Adrenal gland (tissue), 12 donors: Measurements from ENCODE around the gene SUFU. TPM values are rescaled to one million over a fixed set of nuclear protein-coding genes. Genes with fewer than 3 reads are reported as not detected.
A peak's percentile ranks its signal among the peaks of the same experiment; 100 is the strongest.

Experiments
- DNase-seq, 7 donors: peaks; one replicate each; pipeline ENCODE4 v3.0.0-alpha.2; 2019 to 2020
- H3K27ac ChIP-seq, 5 donors: fragments of 200-600 bp; sonication (generic) in 4 of 5; 1 replicate in 3 of 5; 2 replicates in 2 of 5; pipeline versions ENCODE4 v1.5.1 to v1.8.0; 2016 to 2020; ENCODE audit warnings: mild to moderate bottlenecking in 1 of 5
- H3K27me3 ChIP-seq: fragments of 200-600 bp; 2 replicates; pipeline ENCODE4 v1.8.0; 2021
- H3K36me3 ChIP-seq, 2 donors: fragments of 200-600 bp; replicated peaks in 1 of 2; 1 replicate in 1 of 2; 2 replicates in 1 of 2; pipeline versions ENCODE4 v1.5.1 to v1.8.0; 2018 to 2022
- H3K4me1 ChIP-seq, 2 donors: fragments of 200-600 bp; replicated peaks in 1 of 2; 1 replicate in 1 of 2; 2 replicates in 1 of 2; pipeline versions ENCODE4 v1.5.1 to v1.8.0; 2018 to 2021
- H3K4me3 ChIP-seq, 4 donors: fragments of 200-600 bp; sonication (generic) in 3 of 4; one replicate each; pipeline ENCODE4 v1.5.1; 2016 to 2018
- H3K9me3 ChIP-seq, 3 donors: fragments of 200-600 bp; sonication (generic) in 1 of 3; replicated peaks in 1 of 3; 1 replicate in 2 of 3; 2 replicates in 1 of 3; pipeline versions ENCODE4 v1.5.1 to v1.8.0; 2016 to 2021
- POLR2A ChIP-seq, 2 donors: fragments of 450-650 bp; IDR thresholded peaks; one replicate each; pipeline ENCODE4 v1.6.1; 2017; ENCODE audit warnings: antibody characterized with exemption in 2 of 2, mild to moderate bottlenecking in 2 of 2, moderate library complexity in 1 of 2
- WGBS, 4 donors: extraction: QIAGEN DNeasy Blood & Tissue Kit in 2 of 4; methylation state at CpG; one replicate each; pipeline versions ENCODE4 v1.1.5 to v1.1.7; 2013 to 2017; 5-methylcytosine and 5-hydroxymethylcytosine counted together
- intact Hi-C, 2 donors: fragments of 100-400 bp; cut with DNase I; formaldehyde crosslinking; loops; one replicate each; pipeline versions ENCODE4 v1.14.1 to v1.15.0; 2022 to 2023
- polyA plus RNA-seq, 3 donors: library from polyadenylated mRNA; stranded (reverse); fragments of 200-250 nt in 2 of 3; fragments of 350-450 nt in 1 of 3; fragmentation: Illumina TruSeq in 1 of 3; extraction: RNeasy Lipid Tissue Mini Kit (QIAGEN cat#74804) in 1 of 3; gene quantifications; one replicate each; pipeline ENCODE4 v1.2.3, GENCODE V29; 2013 to 2014
- total RNA-seq, 9 donors: library from RNA; depleted of rRNA in 4 of 9; stranded (reverse); fragments of >200 nt in 4 of 9; fragments of 120-200 nt in 1 of 9; fragmentation: NEBNext Ultra II Directional in 1 of 9; extraction: Animal tissue kit (Norgen Biotek cat#: 25700) in 1 of 9; gene quantifications; one replicate each; pipeline versions ENCODE4 v1.1.0 to v1.2.4, GENCODE V29; 2013 to 2023
- TF ChIP-seq, protein P1 (sequence below), 6 experiments: fragments of 450-650 bp in 4 of 6; fragments of 200-600 bp in 2 of 6; sonication (generic) in 1 of 6; IDR thresholded peaks; 1 replicate in 5 of 6; 2 replicates in 1 of 6; pipeline versions ENCODE4 v1.5.1 to v1.8.0; 2016 to 2021; ENCODE audit warnings: antibody characterized with exemption in 6 of 6, mild to moderate bottlenecking in 2 of 6, moderate library complexity in 1 of 6
- donor health status: healthy with polysubstance abuse.
- donor health status: Bipolar disorder and iron deficiency.
- donor health status: DM: yes; HTN: yes; CAD: no.
- donor health status: DM: no; HTN: no; CAD: no.
- donor health status: DM: no; HTN: no; CAD: no.
- donor health status: DM: yes; HTN: yes; CAD: no.

SUFU gene
- total and polyA plus RNA-seq, 12 donors, result 4.3 to 20.2 (median 11.1) TPM

GRCh38 chr10:102475451-102476040, 28.2 kb upstream of the SUFU start:
- H3K36me3 ChIP-seq, result peaks cover 0 to 15% of the 10 kb centered on the region in 2 donors
- DNase-seq, result peak in 1 of 7 donors; percentile 45
- H3K9me3 ChIP-seq, result no peaks in the 10 kb centered on the region
- intact Hi-C loops, result loop anchor here in 1 of 2 donors (5.0 kb wide), 1 partner anchor 78 kb away; the partner anchor contains the start of gene NFKB2
- no peak for TF ChIP-seq POLR2A (IDR thresholded peaks at IDR 0.05)
- TF ChIP-seq, protein P1, sequence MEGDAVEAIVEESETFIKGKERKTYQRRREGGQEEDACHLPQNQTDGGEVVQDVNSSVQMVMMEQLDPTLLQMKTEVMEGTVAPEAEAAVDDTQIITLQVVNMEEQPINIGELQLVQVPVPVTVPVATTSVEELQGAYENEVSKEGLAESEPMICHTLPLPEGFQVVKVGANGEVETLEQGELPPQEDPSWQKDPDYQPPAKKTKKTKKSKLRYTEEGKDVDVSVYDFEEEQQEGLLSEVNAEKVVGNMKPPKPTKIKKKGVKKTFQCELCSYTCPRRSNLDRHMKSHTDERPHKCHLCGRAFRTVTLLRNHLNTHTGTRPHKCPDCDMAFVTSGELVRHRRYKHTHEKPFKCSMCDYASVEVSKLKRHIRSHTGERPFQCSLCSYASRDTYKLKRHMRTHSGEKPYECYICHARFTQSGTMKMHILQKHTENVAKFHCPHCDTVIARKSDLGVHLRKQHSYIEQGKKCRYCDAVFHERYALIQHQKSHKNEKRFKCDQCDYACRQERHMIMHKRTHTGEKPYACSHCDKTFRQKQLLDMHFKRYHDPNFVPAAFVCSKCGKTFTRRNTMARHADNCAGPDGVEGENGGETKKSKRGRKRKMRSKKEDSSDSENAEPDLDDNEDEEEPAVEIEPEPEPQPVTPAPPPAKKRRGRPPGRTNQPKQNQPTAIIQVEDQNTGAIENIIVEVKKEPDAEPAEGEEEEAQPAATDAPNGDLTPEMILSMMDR (IDR thresholded peaks at IDR 0.05), result no peak
- H3K27ac ChIP-seq, result no peak overlapping the region
- H3K4me3 ChIP-seq, result no peak overlapping the region
- H3K27me3 ChIP-seq, result no peaks in the 10 kb centered on the region
- no peaks in the 10 kb centered on the region for H3K4me1 ChIP-seq
- WGBS, 4 donors, result 71 to 85% (median 80%) methylated on average over 6 to 9 of the region's 9 CpGs

DNA sequence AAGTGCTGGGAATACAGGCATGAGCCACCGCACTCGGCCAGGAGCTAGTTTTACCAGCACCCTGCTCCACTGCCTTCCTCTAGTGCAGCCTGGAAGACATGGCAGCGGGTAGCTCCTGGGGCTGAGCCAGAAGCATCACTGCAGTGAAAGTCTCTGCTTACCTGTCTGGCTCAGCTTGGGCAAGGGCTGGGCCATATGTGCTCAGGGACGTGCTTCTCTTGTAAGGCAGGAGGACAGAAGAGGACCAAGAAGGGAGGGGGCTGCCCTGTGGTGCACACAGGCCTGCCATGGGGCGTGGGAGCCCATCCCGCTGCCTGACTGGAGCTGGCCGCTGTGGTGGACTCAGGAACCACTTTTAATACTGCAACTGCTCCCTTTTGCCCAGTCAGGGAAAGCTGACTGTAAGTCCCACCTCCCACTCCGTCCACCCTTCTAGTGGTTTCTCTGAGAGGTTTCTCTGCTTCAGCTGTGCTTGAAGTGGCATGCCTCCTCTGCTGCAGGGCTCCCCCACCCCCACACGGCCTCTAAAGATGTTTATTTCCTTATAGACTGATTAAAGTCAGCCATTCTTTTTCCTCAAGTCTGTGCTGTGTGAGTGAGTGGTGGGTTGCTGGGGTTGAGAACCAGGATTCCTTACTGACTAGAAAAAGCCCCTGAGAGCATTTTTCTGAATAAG, 27.2 kb upstream of the SUFU start:
- Histone ChIP-seq H3K27me3 (no peaks in the 10 kb centered on the region), H3K4me1 (no peaks in the 10 kb centered on the region), H3K4me3 (no peak overlapping the region), H3K27ac (no peak overlapping the region), H3K9me3 (no peaks in the 10 kb centered on the region), H3K36me3 (peaks cover 0 to 25% of the 10 kb centered on the region in 2 donors)
- intact Hi-C loops, result loop anchor here in 1 of 2 donors (5.0 kb wide), 1 partner anchor 79 kb away; the partner anchor contains the start of gene NFKB2
- 66 to 80% (median 74%) methylated on average over 7 to 9 of the region's 9 CpGs for WGBS, 4 donors
- no peak for TF ChIP-seq POLR2A (IDR thresholded peaks at IDR 0.05)
- TF ChIP-seq, protein P1 (IDR thresholded peaks at IDR 0.05), result no peak
- DNase-seq, result no peak

DNA sequence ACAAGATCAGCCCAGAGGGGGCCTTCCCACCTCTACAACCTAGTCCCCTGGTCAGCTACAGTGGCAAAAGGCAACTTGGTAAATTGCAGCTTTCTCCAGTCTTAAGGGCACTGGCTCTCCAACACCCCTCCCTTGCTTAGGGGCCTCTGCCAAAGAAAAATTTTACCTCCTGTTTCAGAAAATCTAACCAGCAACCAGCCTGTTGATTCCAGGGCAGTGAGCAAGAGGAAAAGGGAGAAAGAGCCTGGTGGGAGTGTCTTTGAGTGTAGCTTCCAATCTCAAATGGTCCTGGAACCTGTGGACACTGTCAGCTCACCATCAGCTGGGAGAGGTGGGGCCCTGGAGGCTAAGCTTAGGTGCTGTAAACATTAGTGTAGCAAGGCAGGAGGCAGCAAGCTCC, 24.1 kb upstream of the SUFU start:
- peaks cover 0 to 56% of the 10 kb centered on the region in 2 donors for H3K36me3 ChIP-seq
- no peaks in the 10 kb centered on the region for H3K9me3 ChIP-seq
- intact Hi-C loops, result loop anchor here in 1 of 2 donors (5.0 kb wide), 1 partner anchor 82 kb away; the partner anchor contains the start of gene NFKB2
- DNase-seq, result no peak
- H3K4me1 ChIP-seq, result no peaks in the 10 kb centered on the region
- H3K4me3 ChIP-seq, result no peak overlapping the region
- H3K27ac ChIP-seq, result peak overlapping the region in 1 of 5 donors; percentile 21
- H3K27me3 ChIP-seq, result no peaks in the 10 kb centered on the region
- TF ChIP-seq POLR2A (IDR thresholded peaks at IDR 0.05), result no peak
- TF ChIP-seq, protein P1 (IDR thresholded peaks at IDR 0.05), result no peak

- Histone ChIP-seq H3K9me3 (no peaks in the 10 kb centered on the region), H3K27ac (no peak overlapping the region), H3K4me1 (no peaks in the 10 kb centered on the region), H3K36me3 (peaks cover 0 to 63% of the 10 kb centered on the region in 2 donors), H3K4me3 (no peak overlapping the region), H3K27me3 (no peaks in the 10 kb centered on the region)
- intact Hi-C loops, result no loop called here
- 76 to 90% (median 86%) methylated on average over 5 to 9 of the region's 9 CpGs for WGBS, 4 donors
- TF ChIP-seq, protein P1 (IDR thresholded peaks at IDR 0.05), result no peak
- TF ChIP-seq POLR2A (IDR thresholded peaks at IDR 0.05), result no peak
- no peak for DNase-seq
Observed at GRCh38 chr10:102480396-102480795, 23.4 kb upstream of the SUFU start.
